SK-N-SH (cell line): ENCODE data around the gene VTCN1. TPM values are rescaled to one million over a fixed set of nuclear protein-coding genes. Genes with fewer than 3 reads are reported as not detected.

Experiments
- CTCF ChIA-PET: fragments of 300-600, 350-600 bp; formaldehyde crosslinking; extraction: SDS; loops from one replicate; lab custom pipeline; 2021; lab: Yijun Ruan, JAX
- POLR2A ChIA-PET: fragments of 350-600 bp; sonication (Branson Sonifier 250); formaldehyde crosslinking; extraction: SDS; loops from one replicate; lab custom pipeline; 2020; ENCODE audit warnings: antibody characterized with exemption, inconsistent platforms; lab: Yijun Ruan, JAX
- DNase-seq: peaks from one replicate; pipeline ENCODE4 v3.0.0; 2012
- H2AFZ ChIP-seq: fragments of 200-600 bp; sonication (generic); 2 replicates; pipeline ENCODE4 v1.8.1; 2016; ENCODE audit warnings: antibody characterized with exemption, mild to moderate bottlenecking, low read depth
- H3F3A ChIP-seq: fragments of 200-600 bp; sonication (generic); replicated peaks from 2 replicates; pipeline ENCODE3; 2016; ENCODE audit warnings: antibody characterized with exemption, mild to moderate bottlenecking; ENCODE audit not compliant: insufficient read depth
- H3K27ac ChIP-seq, 2 experiments: fragments of 200-500 bp in 1 of 2; fragments of 200-600 bp in 1 of 2; sonication (Bioruptor generic) in 1 of 2; sonication (generic), shearing (Covaris generic) in 1 of 2; 2 replicates each; pipeline versions ENCODE4 v1.5.1 to v1.6.1; 2014 to 2016; ENCODE audit warnings: low read depth in 2 of 2, inconsistent platforms in 1 of 2, low read length in 1 of 2, mild to moderate bottlenecking in 1 of 2, mixed read lengths in 1 of 2
- H3K27me3 ChIP-seq: fragments of 200-600 bp; sonication (generic), shearing (Covaris generic); 2 replicates; pipeline ENCODE4 v1.6.1; 2016; ENCODE audit warnings: mixed run types; ENCODE audit not compliant: insufficient read depth
- H3K36me3 ChIP-seq, 2 experiments: fragments of 200-500 bp in 1 of 2; fragments of 200-600 bp in 1 of 2; sonication (Bioruptor generic) in 1 of 2; sonication (generic) in 1 of 2; replicated peaks in 1 of 2; 2 replicates each; pipeline versions ENCODE3 to v1.5.1; 2014 to 2016; ENCODE audit warnings: low read length in 1 of 2, mild to moderate bottlenecking in 1 of 2; ENCODE audit not compliant: insufficient read depth in 2 of 2, control insufficient read depth in 1 of 2
- H3K4me1 ChIP-seq, 2 experiments: fragments of 200-500 bp in 1 of 2; fragments of 200-600 bp in 1 of 2; sonication (Bioruptor generic) in 1 of 2; sonication (generic), shearing (Covaris generic) in 1 of 2; 2 replicates each; pipeline versions ENCODE4 v1.5.1 to v1.6.1; 2014 to 2016; ENCODE audit warnings: low read depth in 1 of 2, low read length in 1 of 2, mixed run types in 1 of 2; ENCODE audit not compliant: insufficient read depth in 2 of 2, control insufficient read depth in 1 of 2
- H3K4me2 ChIP-seq: fragments of 200-600 bp; sonication (generic), shearing (Covaris generic); 2 replicates; pipeline ENCODE4 v1.6.1; 2017; ENCODE audit warnings: mixed run types
- H3K4me3 ChIP-seq, 2 experiments: fragments of 200-500 bp in 1 of 2; fragments of 200-600 bp in 1 of 2; sonication (Bioruptor generic) in 1 of 2; sonication (generic), shearing (Covaris generic) in 1 of 2; 2 replicates each; pipeline versions ENCODE4 v1.5.1 to v1.8.1; 2014 to 2016; ENCODE audit warnings: low read depth in 2 of 2, inconsistent platforms in 1 of 2, low read length in 1 of 2, mild to moderate bottlenecking in 1 of 2, mixed read lengths in 1 of 2, moderate library complexity in 1 of 2
- H3K79me2 ChIP-seq: fragments of 200-600 bp; sonication (generic); 2 replicates; pipeline ENCODE4 v1.8.1; 2017; ENCODE audit warnings: mild to moderate bottlenecking; ENCODE audit not compliant: insufficient read depth
- H3K9ac ChIP-seq: fragments of 200-600 bp; sonication (generic); 2 replicates; pipeline ENCODE4 v1.6.1; 2017; ENCODE audit warnings: mixed run types
- H3K9me2 ChIP-seq: fragments of 200-600 bp; sonication (generic); 2 replicates; pipeline ENCODE4 v1.6.1; 2017; ENCODE audit warnings: mixed run types
- H3K9me3 ChIP-seq: fragments of 200-600 bp; sonication (generic); 2 replicates; pipeline ENCODE4 v1.6.1; 2017; ENCODE audit warnings: mixed run types, mild to moderate bottlenecking, moderate library complexity
- H4K20me1 ChIP-seq: fragments of 200-600 bp; sonication (generic); 2 replicates; pipeline ENCODE4 v1.6.1; 2017; ENCODE audit warnings: mild to moderate bottlenecking, mixed run types; ENCODE audit not compliant: insufficient read depth
- CHD2 ChIP-seq: fragments of 150-350 bp; IDR thresholded peaks from 2 replicates; pipeline ENCODE4 v1.6.1; 2018; ENCODE audit warnings: low read length; ENCODE audit not compliant: partially characterized antibody
- ELF1 ChIP-seq: IDR thresholded peaks from 2 replicates; pipeline ENCODE4 v1.4.0; 2012
- EP300 ChIP-seq, 2 experiments: IDR thresholded peaks; 2 replicates each; pipeline versions ENCODE4 v1.4.0 to v1.6.1; 2012; ENCODE audit warnings: borderline replicate concordance in 1 of 2, low read depth in 1 of 2, low read length in 1 of 2
- EZH2phosphoT487 ChIP-seq: fragments of 200-600 bp; sonication (generic); IDR thresholded peaks from 2 replicates; pipeline ENCODE4 v1.6.1; 2017; ENCODE audit warnings: low read depth, mixed run types, mild to moderate bottlenecking, antibody characterized with exemption, moderate library complexity, borderline replicate concordance
- FOSL2 ChIP-seq: IDR thresholded peaks from 2 replicates; pipeline ENCODE4 v1.4.0; 2012; ENCODE audit warnings: low read depth, mild to moderate bottlenecking, moderate library complexity, borderline replicate concordance
- FOXJ3 ChIP-seq: sonication (generic); formaldehyde crosslinking; IDR thresholded peaks from 2 replicates; pipeline ENCODE4 v1.5.1; 2020; ENCODE audit warnings: mild to moderate bottlenecking, missing genetic modification reagents
- FOXM1 ChIP-seq: IDR thresholded peaks from 2 replicates; pipeline ENCODE4 v1.4.0; 2012; ENCODE audit warnings: low read depth, mild to moderate bottlenecking
- JUND ChIP-seq: IDR thresholded peaks from 2 replicates; pipeline ENCODE4 v1.4.0; 2012
- MEF2A ChIP-seq: IDR thresholded peaks from 2 replicates; pipeline ENCODE4 v1.4.0; 2012; ENCODE audit warnings: low read depth, borderline replicate concordance
- NFIC ChIP-seq: IDR thresholded peaks from 2 replicates; pipeline ENCODE4 v1.4.0; 2012; ENCODE audit warnings: borderline replicate concordance
- NRF1 ChIP-seq: IDR thresholded peaks from 2 replicates; pipeline ENCODE4 v1.6.1; 2012; ENCODE audit warnings: low read depth, mild to moderate bottlenecking, low read length
- POLR2AphosphoS5 ChIP-seq: IDR thresholded peaks from 2 replicates; pipeline ENCODE4 v1.6.1; 2012; ENCODE audit warnings: low read depth, low read length
- RCOR1 ChIP-seq: fragments of 150-350 bp; IDR thresholded peaks from 2 replicates; pipeline ENCODE4 v1.6.1; 2017; ENCODE audit warnings: antibody characterized with exemption, low read length
- SIN3A ChIP-seq: IDR thresholded peaks from 2 replicates; pipeline ENCODE4 v1.6.1; 2012; ENCODE audit warnings: low read depth, mild to moderate bottlenecking, low read length, moderate library complexity, borderline replicate concordance
- TCF12 ChIP-seq: IDR thresholded peaks from 2 replicates; pipeline ENCODE4 v1.4.0; 2012
- TEAD4 ChIP-seq: IDR thresholded peaks from 2 replicates; pipeline ENCODE4 v1.4.0; 2012; ENCODE audit warnings: mild to moderate bottlenecking, borderline replicate concordance; ENCODE audit not compliant: insufficient read depth
- YY1 ChIP-seq: IDR thresholded peaks from 2 replicates; pipeline ENCODE4 v1.4.0; 2012; ENCODE audit warnings: low read depth, mild to moderate bottlenecking
- WGBS: methylation state at CpG from one replicate; pipeline ENCODE4 v1.1.6; 2017; ENCODE audit warnings: low lambda C conversion rate; 5-methylcytosine and 5-hydroxymethylcytosine counted together
- polyA plus RNA-seq, 3 experiments: library from polyadenylated mRNA; depleted of rRNA; stranded (reverse); fragments of >200 nt; gene quantifications; 2 replicates each; pipeline ENCODE4 v1.2.3, GENCODE V29; 2012
- TF ChIP-seq, protein P1 (sequence below): IDR thresholded peaks from 2 replicates; pipeline ENCODE4; 2012
- TF ChIP-seq, protein P2 (sequence below): IDR thresholded peaks from 2 replicates; pipeline ENCODE4 v1.4.0; 2012; ENCODE audit warnings: low read depth, borderline replicate concordance
- TF ChIP-seq, protein P3 (sequence below): IDR thresholded peaks from 2 replicates; pipeline ENCODE4 v1.4.0; 2012; ENCODE audit warnings: low read depth
- TF ChIP-seq, protein P4 (sequence below): IDR thresholded peaks from 2 replicates; pipeline ENCODE4 v1.4.0; 2012; ENCODE audit warnings: low read depth, borderline replicate concordance

VTCN1 gene
- polyA plus RNA-seq, 1 of the 3 experiments (the other 2 are of a cell fraction): not detected

DNA sequence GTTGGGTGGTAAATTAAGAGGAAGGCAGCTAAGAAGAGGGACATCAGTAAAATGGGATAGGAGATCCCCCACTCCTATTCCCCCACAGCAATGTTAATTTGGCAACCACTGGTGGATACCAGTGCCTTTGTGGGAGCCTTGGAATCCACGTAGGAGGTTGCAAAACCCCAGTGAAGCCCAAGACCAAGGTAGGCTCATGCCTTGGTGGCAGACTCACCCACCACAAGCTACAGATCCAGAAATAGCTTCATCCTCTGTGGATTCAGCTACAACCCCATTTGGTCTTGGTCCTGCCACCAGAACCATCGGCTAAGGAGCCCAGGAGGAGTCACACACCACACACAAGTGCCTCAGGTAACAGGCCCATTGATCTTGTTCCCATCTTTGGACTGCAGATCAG, 21.0 kb downstream of the VTCN1 start:
- Histone ChIP-seq H3K36me3 (no peaks in the 10 kb centered on the region), H4K20me1 (no peaks in the 10 kb centered on the region), H2AFZ (no peak overlapping the region), H3K4me3 (no peak overlapping the region), H3K9me2 (no peaks in the 10 kb centered on the region), H3K27me3 (no peaks in the 10 kb centered on the region), H3K79me2 (no peaks in the 10 kb centered on the region), H3K9ac (no peak overlapping the region), H3K4me2 (no peak overlapping the region), H3K4me1 (no peaks in the 10 kb centered on the region), H3F3A (no peaks in the 10 kb centered on the region), H3K9me3 (no peaks in the 10 kb centered on the region), H3K27ac (no peak overlapping the region)
- CTCF ChIA-PET: interaction anchor here (0.7 to 1.6 kb wide), 2 partner anchors 10 to 667 kb away, joined by 3 to 4 read pairs; no protein-coding TSS in a partner anchor
- POLR2A ChIA-PET: no interaction called here
- no peak for DNase-seq
- TF ChIP-seq RCOR1 (no peak), NFIC (no peak), NRF1 (no peak), TCF12 (no peak), EZH2phosphoT487 (no peak), POLR2AphosphoS5 (no peak), YY1 (no peak), TEAD4 (no peak), CHD2 (no peak), FOXJ3 (CRISPR knock-in tag) (no peak), ELF1 (no peak), MEF2A (no peak)
- TF ChIP-seq, protein P1, sequence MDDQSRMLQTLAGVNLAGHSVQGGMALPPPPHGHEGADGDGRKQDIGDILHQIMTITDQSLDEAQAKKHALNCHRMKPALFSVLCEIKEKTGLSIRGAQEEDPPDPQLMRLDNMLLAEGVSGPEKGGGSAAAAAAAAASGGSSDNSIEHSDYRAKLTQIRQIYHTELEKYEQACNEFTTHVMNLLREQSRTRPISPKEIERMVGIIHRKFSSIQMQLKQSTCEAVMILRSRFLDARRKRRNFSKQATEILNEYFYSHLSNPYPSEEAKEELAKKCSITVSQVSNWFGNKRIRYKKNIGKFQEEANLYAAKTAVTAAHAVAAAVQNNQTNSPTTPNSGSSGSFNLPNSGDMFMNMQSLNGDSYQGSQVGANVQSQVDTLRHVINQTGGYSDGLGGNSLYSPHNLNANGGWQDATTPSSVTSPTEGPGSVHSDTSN: no peak
- TF ChIP-seq, protein P2, sequence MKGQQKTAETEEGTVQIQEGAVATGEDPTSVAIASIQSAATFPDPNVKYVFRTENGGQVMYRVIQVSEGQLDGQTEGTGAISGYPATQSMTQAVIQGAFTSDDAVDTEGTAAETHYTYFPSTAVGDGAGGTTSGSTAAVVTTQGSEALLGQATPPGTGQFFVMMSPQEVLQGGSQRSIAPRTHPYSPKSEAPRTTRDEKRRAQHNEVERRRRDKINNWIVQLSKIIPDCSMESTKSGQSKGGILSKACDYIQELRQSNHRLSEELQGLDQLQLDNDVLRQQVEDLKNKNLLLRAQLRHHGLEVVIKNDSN: no peak
- TF ChIP-seq, protein P3, sequence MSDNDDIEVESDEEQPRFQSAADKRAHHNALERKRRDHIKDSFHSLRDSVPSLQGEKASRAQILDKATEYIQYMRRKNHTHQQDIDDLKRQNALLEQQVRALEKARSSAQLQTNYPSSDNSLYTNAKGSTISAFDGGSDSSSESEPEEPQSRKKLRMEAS: no peak
- WGBS: no CpG with 5 or more reads among the region's 2 CpGs

DNA sequence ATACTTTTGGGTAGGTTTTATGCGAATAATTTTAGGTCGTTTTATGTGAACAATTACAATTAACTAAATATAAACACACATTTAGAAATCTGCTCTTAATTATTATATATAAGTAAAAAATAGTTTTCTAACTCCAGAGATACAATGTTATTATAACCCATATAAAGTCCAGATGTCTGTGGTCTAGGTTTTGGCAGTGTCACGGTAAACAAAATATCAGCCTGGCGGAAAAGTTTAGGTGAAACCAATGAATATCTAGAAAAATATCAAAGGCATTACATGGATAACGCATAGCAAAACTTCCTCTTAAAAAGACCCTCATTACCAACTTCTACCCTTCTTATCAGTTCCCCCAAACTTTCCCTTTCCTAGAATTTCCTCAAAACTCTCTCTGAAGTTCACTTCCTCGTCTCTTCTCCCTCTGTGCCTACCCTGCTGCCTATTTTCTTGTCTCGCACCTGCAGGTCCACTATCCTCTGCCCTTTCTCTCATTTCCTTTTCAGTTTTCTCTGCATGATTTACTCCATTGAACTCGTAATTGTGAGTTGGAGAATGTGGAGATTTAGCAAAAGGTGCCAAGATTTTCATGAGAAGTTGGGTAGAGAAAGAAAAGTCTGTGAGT, 21.8 kb downstream of the VTCN1 start:
- Histone ChIP-seq H3K4me2 (no peak overlapping the region), H3K9ac (no peak overlapping the region)
- no peak for DNase-seq

More for the DNA sequence above, 21.8 kb downstream of the VTCN1 start:
- H3K9me2 ChIP-seq: no peaks in the 10 kb centered on the region
- no peak overlapping the region for H3K27ac ChIP-seq
- H3K4me1 ChIP-seq: no peaks in the 10 kb centered on the region
- ChIA-PET CTCF (interaction anchor here (0.7 kb wide), 1 partner anchor 666 kb away, joined by 3 read pairs; no protein-coding TSS in a partner anchor), POLR2A (no interaction called here)
- no peaks in the 10 kb centered on the region for H4K20me1 ChIP-seq
- 68% methylated on average over 8 of the region's 8 CpGs for WGBS
- no peak overlapping the region for H3K4me3 ChIP-seq
- H3K27me3 ChIP-seq: no peaks in the 10 kb centered on the region
- H3K9me3 ChIP-seq: no peaks in the 10 kb centered on the region
- TF ChIP-seq FOXM1: no peak
- no peak for TF ChIP-seq TCF12
- no peak for TF ChIP-seq NFIC
- TF ChIP-seq EP300 (IDR thresholded peaks at IDR 0.05; ENCODE audit: borderline replicate concordance in 1 of 2, low read depth in 1 of 2, low read length in 1 of 2): no peak
- no peak for TF ChIP-seq TEAD4
- no peak for TF ChIP-seq SIN3A
- TF ChIP-seq, protein P4, sequence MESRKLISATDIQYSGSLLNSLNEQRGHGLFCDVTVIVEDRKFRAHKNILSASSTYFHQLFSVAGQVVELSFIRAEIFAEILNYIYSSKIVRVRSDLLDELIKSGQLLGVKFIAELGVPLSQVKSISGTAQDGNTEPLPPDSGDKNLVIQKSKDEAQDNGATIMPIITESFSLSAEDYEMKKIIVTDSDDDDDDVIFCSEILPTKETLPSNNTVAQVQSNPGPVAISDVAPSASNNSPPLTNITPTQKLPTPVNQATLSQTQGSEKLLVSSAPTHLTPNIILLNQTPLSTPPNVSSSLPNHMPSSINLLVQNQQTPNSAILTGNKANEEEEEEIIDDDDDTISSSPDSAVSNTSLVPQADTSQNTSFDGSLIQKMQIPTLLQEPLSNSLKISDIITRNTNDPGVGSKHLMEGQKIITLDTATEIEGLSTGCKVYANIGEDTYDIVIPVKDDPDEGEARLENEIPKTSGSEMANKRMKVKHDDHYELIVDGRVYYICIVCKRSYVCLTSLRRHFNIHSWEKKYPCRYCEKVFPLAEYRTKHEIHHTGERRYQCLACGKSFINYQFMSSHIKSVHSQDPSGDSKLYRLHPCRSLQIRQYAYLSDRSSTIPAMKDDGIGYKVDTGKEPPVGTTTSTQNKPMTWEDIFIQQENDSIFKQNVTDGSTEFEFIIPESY: no peak
- TF ChIP-seq, protein P2: no peak
- no peak for TF ChIP-seq POLR2AphosphoS5
- no peak for TF ChIP-seq FOSL2
- TF ChIP-seq JUND: no peak
- no peak overlapping the region for H2AFZ ChIP-seq
- no peaks in the 10 kb centered on the region for H3K79me2 ChIP-seq
- no peaks in the 10 kb centered on the region for H3K36me3 ChIP-seq
- H3F3A ChIP-seq: no peaks in the 10 kb centered on the region
